HG02870 (cell line): Measurements from ENCODE around the gene PTPA.
"Not testable (repeated sequence)": the region's sequence is repeated elsewhere in the genome, so short reads cannot be mapped to it uniquely, and the experiment has no call there.

Experiments used
- ATAC-seq: cut with Tn5 transposase; IDR thresholded peaks from one replicate; pipeline ENCODE4 v1.9.1; 2021; ENCODE audit warnings: mild to moderate bottlenecking, moderate library complexity; ENCODE audit not compliant: unreplicated experiment

Gene PTPA

GRCh38 chr9:129151469-129151868 lies 40.3 kb downstream of the PTPA start:
- ATAC-seq: no peak

DNA sequence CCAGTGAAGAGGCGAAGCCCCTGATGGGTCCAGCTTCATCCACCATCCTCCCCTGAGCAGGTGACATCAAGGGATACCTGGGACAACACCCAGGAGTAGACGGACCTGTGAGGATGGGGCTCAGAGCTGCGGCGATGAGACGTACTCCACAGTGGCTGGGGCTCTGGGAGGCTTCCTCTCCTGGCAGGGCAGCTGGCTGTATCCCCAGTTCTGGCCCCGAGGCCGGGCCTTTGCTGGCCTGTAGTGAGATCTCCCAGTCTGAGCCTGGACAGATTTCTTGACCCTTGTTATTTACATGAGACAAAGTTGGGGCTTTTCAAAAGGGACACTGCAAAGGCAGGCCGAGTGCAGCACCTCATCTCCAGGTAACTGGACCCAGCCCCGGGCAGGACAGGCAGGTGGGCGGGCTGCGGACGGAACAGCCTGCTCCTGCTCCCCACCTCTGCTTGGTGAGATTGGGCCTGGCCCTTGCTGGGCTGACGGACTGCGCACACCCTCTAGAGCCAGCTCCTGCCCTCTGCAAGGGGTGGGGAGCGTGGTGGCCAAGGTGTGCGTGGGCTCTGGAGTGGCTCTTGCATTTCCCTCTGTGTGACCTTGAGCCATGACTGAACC lies 43.8 kb downstream of the PTPA start:
- ATAC-seq: no peak

- no peak for ATAC-seq
Measured at GRCh38 chr9:129156163-129156562, 44.9 kb downstream of the PTPA start.

- ATAC-seq: no peak
Measured at GRCh38 chr9:129160712-129161533, 49.7 kb downstream of the PTPA start.

DNA sequence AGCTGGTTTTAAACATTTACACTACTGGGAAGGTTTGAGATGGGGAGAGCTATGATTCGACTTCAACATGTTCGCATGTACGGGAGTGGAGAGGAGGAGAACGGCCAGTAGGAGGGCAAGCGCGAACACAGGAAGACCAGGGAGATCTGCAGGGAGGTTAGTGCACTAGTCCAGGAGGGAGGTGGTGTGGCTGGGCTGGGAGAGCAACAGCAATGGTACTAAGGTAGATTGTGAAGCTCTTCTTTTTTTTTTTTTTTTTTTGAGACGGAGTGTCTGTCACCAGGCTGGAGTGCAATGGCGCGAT lies 50.3 kb downstream of the PTPA start:
- ATAC-seq: no peak

DNA sequence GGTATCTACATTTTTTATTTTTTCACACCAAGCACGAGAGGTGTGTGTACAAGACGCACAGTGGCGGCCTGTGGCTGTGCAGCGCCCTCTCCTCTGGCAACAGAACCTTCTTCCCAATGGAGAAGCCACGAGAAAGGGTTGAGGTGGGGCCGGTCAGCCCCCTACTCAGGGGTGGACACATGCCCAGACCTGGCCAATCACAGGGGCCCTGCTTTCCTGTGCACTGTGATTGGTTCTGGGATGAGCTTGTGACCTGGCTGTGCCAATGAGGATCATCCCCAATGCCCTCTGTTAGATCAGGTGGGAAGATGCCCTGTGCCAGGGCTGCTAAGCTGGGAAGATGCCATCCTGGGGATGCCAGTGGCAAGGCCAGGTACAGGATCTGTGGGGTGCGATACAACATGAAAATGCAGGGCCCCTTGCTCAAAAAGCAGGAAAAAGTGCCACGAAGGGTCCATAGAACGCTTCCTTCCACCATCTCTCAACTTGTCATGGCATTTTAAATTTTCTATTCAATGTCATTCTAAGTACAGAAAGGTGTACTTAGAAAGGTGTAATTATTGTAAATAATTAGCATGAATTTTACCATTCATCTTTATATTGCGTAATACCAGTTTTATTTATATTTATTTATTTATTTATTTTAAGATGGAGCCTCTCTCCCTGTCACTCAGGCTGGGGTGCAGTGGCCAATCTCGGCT lies 51.4 kb downstream of the PTPA start:
- ATAC-seq: no peak

DNA sequence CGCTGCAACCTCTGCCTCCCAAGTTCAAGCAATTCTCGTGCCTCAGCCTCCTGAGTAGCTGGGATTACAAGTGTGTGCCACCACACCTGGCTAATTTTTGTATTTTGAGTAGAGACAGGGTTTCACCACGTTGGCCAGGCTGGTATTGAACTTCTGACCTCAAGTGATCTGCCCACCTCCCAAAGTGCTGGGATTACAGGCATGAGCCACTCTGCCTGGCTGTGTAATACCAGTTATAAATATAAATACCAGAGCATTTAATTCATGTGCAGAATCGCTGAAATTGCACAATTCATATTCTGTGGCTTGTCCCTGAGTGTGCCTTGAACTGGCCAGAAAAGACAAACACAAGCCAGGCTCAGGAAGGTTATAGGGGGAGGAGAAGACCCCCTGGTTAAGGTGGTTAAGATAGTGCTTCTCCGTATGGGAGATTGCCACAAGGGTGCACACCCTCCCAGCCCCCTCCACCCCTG lies 52.0 kb downstream of the PTPA start:
- not testable (repeated sequence) for ATAC-seq

DNA sequence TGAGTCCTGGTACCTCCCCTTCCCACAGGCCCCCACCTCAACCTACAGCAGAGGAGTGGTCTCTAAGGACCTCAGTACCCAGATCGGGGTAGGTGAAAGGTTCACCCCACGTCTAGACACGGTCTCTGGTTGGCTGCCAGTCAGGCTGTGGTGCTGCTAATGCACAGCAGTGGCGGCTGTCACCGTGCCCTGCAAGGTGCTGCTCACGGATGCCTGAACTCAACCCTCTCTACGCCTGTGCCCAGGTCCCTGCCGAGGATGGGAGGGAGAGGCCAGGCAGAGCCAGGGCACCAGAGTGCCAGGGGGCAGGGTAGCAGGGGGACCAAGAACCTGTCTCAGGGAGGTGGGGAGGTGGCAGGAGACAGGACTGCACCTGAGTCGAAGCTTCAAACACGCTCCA lies 52.5 kb downstream of the PTPA start:
- no peak for ATAC-seq

- ATAC-seq: no peak
Measured at GRCh38 chr9:129164246-129164930, 53.2 kb downstream of the PTPA start.

GRCh38 chr9:129165198-129165597 lies 54.0 kb downstream of the PTPA start:
- ATAC-seq: no peak

DNA sequence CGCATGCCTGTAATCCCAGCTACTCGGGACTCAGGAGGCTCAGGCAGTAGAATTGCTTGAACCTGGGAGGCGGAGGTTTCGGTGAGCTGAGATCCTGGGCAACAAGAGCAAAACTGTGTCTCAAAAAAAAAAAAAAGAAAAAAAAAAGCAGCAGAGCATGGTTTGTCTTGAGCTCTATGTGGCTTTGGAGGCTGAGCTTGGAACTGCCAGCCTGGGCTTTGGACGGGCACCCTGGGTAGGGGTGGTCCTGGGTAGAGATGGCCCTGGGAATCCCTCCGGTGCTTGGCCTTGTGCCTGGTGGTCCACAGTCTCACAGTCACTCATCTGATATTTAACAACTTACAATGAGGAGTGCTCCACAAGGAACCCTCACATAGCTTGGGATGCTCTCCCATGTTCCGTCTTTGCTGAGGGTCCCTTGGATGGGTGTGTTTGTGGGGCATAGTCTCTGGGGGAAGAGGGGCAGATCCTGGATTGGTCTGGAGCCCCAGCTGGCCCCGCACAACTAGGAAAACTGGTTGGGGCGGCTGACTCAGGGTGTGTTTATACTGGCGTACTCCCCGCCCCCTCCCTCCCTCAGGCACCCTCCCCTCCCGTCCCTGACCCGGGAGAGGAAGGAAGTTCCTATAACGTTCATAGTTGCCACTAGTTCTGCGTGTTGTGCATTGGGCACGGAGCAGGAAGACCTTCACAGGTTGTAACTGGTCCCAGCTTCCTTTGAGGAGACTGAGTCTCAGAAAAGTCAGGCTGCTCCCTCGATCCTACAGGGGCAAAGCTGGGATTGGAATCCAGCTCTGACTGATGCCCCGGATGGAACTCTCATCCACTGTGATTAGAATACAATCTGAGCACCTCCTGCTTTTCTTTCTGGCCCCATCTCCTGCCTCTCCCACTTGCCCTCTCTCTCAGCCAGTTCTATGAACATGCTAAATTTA lies 55.7 kb downstream of the PTPA start:
- ATAC-seq: no peak

DNA sequence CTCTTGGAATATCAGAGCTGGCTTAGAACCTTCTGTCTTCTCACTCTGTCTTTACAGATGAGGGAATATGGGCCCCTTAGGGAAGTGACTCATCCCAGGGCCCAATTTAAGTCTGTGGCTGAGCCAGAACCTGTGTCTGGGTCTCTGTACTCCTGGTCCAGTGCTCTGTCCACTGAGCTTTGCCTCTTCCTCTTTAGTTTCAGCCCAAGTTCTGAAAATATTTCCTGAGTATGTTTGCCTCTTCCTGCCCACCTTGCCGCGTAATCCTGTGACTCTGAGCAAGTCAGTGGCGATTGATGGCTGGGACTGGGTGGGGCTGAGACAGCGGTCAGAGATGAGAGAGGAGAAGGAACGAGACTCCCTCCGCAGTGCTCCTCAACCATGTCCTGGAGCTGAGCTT lies 59.0 kb downstream of the PTPA start:
- ATAC-seq: no peak

DNA sequence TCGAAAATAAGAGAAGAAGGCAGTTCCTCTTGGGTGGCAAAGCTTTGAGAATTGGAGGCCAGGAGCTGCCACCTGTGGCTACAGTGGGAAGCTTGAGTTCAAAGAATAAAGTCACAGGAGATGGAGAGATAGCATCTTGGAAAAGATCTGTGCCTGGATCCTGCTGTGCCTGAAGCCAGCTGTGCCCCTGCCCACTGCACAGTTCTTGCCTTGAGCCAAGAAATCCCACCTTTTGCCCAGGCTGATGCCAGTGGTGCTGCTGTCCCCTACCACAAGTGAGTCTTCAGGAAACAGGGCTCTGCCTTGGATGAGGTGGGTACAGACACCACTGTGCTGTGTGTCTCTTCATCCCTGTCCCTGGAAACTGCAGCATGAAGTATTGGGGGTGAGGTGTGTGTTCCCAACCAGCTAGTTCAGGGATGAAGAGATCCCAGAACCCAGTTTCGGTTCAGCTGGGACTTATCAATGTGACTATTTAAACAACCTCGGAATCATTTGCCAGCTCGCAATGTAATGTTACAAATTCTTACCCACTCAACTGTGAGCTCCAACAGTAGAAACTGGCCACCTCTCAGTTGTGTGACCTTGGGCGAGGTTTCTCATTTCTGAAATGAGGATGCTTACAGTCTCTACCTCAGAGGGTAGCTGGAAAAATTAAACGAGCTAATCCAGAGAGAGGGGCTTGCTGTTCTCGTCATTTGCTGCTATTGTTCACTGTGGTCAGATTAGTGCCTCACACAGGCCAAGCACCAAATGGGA lies 61.0 kb downstream of the PTPA start:
- no peak for ATAC-seq

- no peak for ATAC-seq
Measured at GRCh38 chr9:129172816-129173215, 61.6 kb downstream of the PTPA start.

- ATAC-seq: no peak
Measured at GRCh38 chr9:129173296-129174101, 62.3 kb downstream of the PTPA start.

GRCh38 chr9:129174102-129174723 lies 63.0 kb downstream of the PTPA start:
- no peak for ATAC-seq

DNA sequence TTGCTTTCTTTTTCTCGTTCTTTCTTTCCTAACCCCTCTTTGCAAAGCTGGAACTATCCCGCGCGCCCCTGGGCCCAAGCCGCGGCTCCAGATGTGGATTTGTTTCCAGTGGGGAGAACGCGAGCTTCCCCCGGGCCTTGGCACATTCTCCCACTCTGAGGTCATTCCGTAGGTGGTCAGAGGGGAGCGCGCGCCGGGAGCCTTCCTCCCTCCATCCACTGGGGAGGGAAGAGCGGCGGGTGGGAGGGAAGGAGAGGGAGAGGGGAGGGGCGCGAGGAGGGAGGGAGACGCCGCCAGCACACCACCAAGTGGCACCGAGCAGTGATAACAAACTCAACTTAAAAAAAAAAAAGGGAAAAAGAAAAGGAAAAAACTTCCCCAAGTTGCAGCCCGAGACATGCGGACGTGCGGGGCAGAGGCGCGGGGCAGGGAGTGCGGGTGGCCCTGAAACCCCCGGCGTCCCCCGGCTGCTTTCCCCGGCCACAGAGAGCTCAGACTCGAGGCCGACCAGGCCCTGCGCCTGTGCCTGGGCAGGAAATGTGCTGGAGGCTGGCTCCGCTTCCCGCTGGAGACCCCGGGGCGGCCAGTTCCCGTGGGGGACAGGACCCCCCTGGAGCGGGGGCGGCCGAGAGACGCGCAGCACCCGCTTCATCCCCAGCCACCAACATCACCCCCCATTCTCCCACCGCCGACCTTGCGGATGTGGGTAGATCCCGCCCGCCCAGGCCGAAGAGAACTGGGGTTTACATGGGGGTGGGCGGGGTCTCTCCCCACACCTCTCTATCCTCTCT lies 63.7 kb downstream of the PTPA start:
- no peak for ATAC-seq

DNA sequence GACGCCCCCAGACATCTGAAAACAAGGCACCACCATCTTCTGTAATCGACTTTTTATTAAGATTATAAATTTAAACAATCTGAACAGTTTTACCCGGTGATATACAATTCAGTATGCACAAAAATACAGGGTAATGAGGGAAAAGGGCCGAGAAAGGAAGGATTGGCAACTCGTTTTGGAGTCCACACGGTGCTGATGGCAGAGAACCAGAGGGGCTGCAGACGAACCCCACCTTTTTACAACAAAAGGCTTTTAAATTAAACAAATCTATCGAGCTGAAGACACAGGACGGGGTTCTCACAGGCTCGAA lies 64.3 kb downstream of the PTPA start:
- no peak for ATAC-seq
